Measurements from ENCODE around the gene PFKL.
"Not testable (repeated sequence)": the region's sequence is repeated elsewhere in the genome, so short reads cannot be mapped to it uniquely, and the experiment has no call there.

Gene PFKL

DNA sequence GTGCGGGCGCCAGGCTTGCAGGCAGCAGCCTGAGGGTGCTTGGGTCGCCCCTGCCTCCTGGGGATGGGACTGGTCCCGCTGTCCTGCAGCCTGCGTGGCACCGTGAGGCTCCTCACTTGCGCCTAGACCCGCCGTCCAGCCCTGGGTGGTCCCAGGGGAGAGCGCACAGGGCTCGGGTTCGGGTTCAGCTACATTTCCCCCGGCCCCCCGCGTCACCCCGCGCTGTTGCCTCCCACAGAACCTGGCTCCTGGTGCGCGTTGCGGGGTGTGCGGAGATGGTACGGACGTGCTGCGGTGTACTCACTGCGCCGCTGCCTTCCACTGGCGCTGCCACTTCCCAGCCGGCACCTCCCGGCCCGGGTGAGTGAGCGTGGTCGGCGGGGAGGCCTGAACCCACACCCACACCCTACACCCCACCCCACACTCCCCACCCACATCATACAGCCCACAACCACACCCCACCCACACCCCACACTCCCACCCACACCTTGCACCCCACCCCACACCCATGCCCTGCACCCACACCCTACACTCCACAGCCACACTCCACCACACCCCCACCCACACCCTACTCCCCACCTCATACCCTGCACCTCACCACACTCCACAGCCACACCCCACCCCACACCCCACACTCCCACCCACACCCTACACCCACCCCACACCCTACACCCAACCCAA lies 6.2 kb upstream of the PFKL start:
- no peak for DNase-seq (ENCODE audit: low read depth, low spot score)
- H3K27ac ChIP-seq, result no peak overlapping the region

- no peak overlapping the region for H3K27ac ChIP-seq
- no peak for DNase-seq (ENCODE audit: low read depth, low spot score)
Observed at GRCh38 chr21:44294391-44295162, 5.3 kb upstream of the PFKL start.

- H3K27ac ChIP-seq, result no peak overlapping the region
- no peak for DNase-seq (ENCODE audit: low read depth, low spot score)
Observed at GRCh38 chr21:44295163-44295573, 4.7 kb upstream of the PFKL start.

- H3K27ac ChIP-seq, result no peak overlapping the region
- DNase-seq (ENCODE audit: low read depth, low spot score), result no peak
Observed at GRCh38 chr21:44295646-44296045, 4.2 kb upstream of the PFKL start.

DNA sequence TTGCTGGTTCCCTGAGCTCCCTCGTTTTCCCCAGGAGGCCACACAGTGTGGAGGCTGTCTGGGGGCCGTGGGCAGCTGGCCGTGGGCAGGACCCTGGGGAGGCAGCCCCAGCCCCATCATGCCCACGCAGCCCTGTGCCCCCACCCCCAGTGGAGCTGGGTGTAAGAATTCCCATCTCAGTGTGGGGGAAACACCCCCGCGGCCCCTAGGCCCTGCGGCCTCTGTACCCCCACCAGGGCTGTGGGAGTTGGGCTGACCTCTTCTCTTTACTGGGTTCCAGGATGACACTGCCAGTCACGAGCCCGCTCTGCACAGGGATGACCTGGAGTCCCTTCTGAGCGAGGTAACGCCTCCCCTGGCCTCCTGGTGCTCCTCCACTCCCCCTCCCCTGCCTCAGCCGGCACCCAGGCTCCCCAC lies 3.7 kb upstream of the PFKL start:
- DNase-seq (ENCODE audit: low read depth, low spot score), result no peak
- no peak overlapping the region for H3K27ac ChIP-seq

- no peak for DNase-seq (ENCODE audit: low read depth, low spot score)
- H3K27ac ChIP-seq, result no peak overlapping the region
Observed at GRCh38 chr21:44296916-44297315, 2.9 kb upstream of the PFKL start.

DNA sequence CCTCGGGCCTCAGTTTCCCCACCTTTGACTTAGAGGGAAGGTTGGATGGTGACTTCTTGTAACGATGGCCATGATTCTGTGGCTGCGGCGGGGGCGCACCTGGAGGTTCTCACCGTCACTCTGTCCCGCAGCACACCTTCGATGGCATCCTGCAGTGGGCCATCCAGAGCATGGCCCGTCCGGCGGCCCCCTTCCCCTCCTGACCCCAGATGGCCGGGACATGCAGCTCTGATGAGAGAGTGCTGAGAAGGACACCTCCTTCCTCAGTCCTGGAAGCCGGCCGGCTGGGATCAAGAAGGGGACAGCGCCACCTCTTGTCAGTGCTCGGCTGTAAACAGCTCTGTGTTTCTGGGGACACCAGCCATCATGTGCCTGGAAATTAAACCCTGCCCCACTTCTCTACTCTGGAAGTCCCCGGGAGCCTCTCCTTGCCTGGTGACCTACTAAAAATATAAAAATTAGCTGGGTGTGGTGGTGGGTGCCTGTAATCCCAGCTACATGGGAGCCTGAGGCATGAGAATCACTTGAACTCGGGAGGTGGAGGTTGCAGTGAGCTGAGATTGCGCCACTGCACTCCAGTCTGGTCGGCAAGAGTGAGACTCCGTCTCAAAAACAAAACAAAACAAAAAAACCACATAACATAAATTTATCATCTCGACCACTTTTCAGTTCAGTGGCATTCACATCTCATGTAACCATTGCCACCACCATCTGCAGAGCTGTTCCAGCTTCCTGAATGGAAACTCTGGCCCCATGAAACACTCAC lies 2.1 kb upstream of the PFKL start:
- H3K27ac ChIP-seq, result no peak overlapping the region
- peak; percentile 27 for DNase-seq (ENCODE audit: low read depth, low spot score)

DNA sequence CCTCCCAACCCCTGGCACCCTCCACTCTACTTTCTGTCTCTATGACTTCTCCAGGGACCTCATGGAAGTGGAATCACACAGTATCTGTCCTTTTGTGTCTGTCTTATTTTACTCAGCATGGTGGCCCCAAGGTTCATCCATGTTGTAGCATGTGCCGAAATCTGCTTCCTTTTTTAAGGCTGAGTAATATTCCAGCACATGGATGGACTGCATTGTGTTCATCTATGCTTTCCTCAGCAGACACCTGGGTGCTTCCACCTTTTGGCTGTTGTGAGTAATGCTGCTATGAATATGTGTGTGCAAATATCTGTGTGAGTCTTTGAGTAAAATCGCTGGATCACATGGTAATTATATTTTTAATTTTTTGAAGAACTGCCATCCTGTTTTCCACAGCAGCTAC lies 1.6 kb upstream of the PFKL start:
- no peak for DNase-seq (ENCODE audit: low read depth, low spot score)
- H3K27ac ChIP-seq, result no peak overlapping the region

- DNase-seq (ENCODE audit: low read depth, low spot score), result no peak
- peak overlapping the region; percentile 69 for H3K27ac ChIP-seq
Observed at GRCh38 chr21:44299085-44299457, 782 bp upstream of the PFKL start.

DNA sequence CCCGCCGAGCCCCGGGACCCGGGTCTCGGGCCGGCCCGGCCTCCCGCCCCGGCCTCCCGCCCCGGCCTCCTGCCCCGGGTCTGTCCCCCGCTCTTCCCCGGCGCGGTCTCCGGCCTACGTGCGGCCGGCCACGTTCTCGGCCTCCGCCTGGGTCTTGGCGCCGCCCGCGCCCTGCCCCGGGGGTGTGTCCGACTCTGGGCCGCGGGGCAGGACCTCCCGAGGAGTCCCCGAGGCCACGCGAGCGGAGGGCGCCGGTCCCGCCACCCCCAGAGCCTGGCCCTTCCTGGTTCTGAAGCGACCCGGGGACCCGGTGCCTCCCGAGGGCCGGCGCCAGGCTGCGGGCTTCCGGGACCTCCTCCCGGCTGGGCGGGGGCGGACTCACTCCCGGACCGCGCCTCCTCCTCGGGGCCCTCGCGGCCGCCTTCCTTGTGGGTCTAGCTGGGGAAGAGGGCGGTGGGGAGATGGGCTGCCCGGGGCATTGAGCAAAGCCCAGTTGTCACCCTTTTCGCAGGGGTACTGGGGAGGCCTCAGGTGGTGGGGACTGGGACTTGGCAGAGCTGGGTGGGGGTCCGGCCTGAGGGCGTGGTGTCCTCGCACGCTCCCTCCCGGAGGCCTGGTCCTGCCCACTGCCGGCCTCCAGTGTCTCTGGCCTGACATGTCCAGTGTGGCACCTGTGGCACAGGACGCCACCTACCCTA lies 558 bp downstream of the PFKL start:
- H3K27ac ChIP-seq, result peak overlapping the region; percentile 69
- DNase-seq (ENCODE audit: low read depth, low spot score), result no peak

DNA sequence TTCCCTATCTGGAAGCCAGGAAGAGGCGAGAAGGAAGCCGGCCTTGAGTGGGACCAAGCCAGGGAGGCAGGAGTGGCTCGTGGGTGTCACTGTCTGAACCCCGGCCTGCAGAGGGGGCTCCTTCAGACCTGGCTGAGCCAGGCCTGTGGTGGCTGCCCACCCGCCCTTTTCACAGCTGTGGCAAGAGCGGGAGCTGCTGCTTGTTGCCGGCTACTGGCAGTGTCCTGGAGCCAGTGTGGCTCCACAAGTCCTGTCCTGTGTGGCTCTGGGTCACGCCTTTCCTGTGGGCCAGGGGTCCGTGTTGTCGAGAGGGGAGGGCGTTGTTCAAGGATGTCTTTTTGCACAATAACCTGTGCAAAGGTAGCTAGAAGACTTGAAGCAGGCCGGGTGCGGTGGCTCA lies 1.3 kb downstream of the PFKL start:
- DNase-seq (ENCODE audit: low read depth, low spot score), result no peak
- peak overlapping the region; percentile 69 for H3K27ac ChIP-seq

GRCh38 chr21:44301961-44302406 lies 2.1 kb downstream of the PFKL start:
- DNase-seq (ENCODE audit: low read depth, low spot score), result no peak
- no peak overlapping the region for H3K27ac ChIP-seq

DNA sequence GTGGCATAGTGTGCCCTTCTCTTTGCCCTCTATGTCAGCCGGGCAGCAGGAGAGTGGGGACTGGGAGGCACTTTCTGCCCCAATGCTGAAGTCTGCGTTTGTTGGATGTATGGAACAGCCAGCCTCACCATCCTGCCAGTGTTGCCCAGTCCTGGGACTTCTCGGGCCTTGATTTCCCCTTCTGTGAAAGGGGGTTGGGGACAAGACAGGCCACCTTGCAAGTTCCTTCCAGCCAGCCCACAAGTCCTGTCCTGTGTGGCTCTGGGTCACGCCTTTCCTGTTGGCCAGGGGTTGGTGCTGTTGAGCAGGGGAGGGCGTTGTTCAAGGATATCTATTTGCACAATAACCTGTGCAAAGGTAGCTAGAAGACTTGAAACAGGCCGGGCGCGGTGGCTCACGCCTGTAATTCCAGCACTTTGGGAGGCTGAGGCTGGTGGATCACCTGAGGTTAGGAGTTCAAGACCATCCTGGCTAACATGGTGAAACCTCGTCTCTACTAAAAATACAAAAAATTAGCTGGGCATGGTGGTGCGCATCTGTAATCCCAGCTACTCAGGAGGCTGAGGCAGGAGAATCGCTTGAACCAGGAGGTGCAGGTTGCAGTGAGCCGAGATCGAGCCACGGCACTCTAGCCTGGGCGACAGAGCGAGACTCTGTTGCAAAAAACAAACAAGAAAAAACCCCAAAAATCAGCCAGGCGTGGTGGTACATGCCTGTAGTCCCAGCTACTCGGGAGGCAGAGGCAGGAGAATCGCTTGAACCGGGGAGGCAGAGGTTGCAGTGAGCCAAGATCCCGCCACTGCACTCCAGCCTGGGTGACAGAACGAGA lies 2.9 kb downstream of the PFKL start:
- not testable (repeated sequence) for H3K27ac ChIP-seq
- DNase-seq (ENCODE audit: low read depth, low spot score), result peak; percentile 22

- no peak for DNase-seq (ENCODE audit: low read depth, low spot score)
- no peak overlapping the region for H3K27ac ChIP-seq
Observed at GRCh38 chr21:44303490-44303981, 3.7 kb downstream of the PFKL start.

GRCh38 chr21:44304011-44304616 lies 4.3 kb downstream of the PFKL start:
- no peak overlapping the region for H3K27ac ChIP-seq
- no peak for DNase-seq (ENCODE audit: low read depth, low spot score)

DNA sequence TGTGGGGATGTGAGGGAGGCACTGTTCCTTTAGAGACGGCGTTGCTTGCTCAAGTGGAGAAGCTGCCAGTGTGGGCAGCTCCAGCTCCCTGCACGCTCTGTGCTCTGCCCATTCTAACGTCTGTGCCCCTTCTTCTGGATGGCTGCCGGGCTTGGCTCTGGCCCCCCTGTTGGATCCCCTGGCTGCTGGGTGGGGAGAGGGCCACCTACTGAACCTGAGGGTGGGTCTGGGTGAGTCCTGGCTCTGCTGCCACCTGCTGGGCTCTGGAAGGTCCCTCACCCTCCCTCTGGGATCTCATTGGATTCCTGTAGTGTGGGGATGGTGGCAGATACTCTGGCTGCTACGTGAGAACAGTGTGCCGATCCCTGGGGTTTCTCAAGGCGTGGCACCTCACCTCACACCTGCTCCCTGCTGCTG lies 5.0 kb downstream of the PFKL start:
- DNase-seq (ENCODE audit: low read depth, low spot score), result no peak
- no peak overlapping the region for H3K27ac ChIP-seq

DNA sequence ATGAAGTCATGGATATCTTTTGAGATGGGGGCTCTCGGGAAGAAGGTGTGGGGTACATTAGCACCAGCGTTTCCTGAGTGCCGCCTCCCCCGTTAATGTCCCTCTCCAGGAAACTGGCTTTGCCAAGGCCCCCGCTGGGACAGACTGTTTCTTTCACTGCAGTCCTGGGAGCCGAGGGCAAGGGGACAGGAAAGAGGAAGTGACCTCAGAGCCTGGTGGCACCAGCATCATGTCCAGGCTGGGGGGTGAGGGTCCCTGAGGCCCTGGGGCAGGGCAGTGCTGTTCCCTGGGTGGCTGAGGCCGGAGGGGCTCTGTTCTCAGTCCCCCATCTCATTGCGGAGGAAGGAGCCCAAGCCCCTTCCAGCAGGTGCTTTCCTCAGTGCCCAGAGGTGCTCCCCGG lies 5.8 kb downstream of the PFKL start:
- H3K27ac ChIP-seq, result no peak overlapping the region
- DNase-seq (ENCODE audit: low read depth, low spot score), result no peak

- no peak for DNase-seq (ENCODE audit: low read depth, low spot score)
- H3K27ac ChIP-seq, result no peak overlapping the region
Observed at GRCh38 chr21:44306936-44307704, 7.3 kb downstream of the PFKL start.

All from epithelial cell of prostate (primary cell).